ENCODE results near the gene RAX2.

The RAX2 gene

DNA sequence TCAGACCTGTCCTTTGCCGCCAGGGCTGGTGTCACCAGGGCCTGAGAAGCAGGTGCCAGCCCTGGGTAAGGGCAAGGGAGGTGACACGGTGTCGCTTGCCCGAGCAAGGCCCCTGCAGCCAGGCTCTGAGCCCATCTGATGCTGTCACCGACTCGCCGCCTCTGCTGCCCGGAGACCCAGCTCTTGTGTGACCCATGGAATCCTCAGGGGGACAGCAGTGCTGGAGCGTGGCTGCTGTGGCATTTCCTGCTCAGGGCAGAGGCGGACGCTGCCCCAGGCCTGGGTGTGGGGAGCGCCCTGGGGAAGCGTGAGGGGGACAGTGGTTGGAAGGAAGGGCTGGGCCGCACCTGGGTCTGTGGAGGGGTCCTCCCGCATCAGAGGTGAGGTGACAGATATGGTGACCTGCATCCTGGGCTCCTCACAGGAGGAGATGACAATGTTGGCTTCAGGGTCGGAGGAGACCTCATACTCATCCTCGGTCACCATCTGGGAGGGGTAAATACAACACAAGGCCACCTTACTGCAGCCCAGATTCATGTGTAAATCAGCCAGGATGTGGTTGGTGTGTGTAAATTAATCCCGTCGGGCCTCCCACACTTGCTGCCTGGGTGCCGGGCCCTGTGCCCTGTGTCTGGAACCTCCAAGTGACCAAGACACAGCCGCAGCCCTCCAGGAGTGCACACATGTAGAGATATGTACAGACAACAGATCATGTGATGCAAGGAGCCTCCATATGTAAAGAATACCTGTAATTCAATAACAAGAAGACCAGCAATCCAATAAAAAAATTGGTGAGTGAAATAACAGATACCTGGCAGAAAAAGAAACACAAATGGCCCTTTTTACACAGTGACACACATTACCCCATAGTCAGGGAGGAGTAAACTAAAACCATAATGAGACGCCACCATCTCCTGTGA is 41.7 kb upstream of the RAX2 start:
- Histone ChIP-seq H3K4me3 (IDR thresholded peaks at IDR 0.05; ENCODE audit: insufficient read depth, low read depth, low read length) (no peak overlapping the region), H3K27me3 (ENCODE audit: insufficient read depth, low read depth) (peaks cover 83% of the 10 kb centered on the region), H3K9ac (no peak overlapping the region), H4K20me1 (ENCODE audit: insufficient read depth) (no peaks in the 10 kb centered on the region), H3K27ac (no peak overlapping the region), H3K4me1 (ENCODE audit: low read depth, poor library complexity, severe bottlenecking) (no peaks in the 10 kb centered on the region), H2AFZ (ENCODE audit: low read depth) (no peak overlapping the region), H3K79me2 (ENCODE audit: insufficient read depth, low read depth) (no peaks in the 10 kb centered on the region), H3K36me3 (ENCODE audit: insufficient read depth) (no peaks in the 10 kb centered on the region), H3K4me2 (no peak overlapping the region)
- TF ChIP-seq, protein P1, sequence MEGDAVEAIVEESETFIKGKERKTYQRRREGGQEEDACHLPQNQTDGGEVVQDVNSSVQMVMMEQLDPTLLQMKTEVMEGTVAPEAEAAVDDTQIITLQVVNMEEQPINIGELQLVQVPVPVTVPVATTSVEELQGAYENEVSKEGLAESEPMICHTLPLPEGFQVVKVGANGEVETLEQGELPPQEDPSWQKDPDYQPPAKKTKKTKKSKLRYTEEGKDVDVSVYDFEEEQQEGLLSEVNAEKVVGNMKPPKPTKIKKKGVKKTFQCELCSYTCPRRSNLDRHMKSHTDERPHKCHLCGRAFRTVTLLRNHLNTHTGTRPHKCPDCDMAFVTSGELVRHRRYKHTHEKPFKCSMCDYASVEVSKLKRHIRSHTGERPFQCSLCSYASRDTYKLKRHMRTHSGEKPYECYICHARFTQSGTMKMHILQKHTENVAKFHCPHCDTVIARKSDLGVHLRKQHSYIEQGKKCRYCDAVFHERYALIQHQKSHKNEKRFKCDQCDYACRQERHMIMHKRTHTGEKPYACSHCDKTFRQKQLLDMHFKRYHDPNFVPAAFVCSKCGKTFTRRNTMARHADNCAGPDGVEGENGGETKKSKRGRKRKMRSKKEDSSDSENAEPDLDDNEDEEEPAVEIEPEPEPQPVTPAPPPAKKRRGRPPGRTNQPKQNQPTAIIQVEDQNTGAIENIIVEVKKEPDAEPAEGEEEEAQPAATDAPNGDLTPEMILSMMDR (conservative IDR thresholded peaks at IDR 0.05; ENCODE audit: low read depth, low read length): no peak

DNA sequence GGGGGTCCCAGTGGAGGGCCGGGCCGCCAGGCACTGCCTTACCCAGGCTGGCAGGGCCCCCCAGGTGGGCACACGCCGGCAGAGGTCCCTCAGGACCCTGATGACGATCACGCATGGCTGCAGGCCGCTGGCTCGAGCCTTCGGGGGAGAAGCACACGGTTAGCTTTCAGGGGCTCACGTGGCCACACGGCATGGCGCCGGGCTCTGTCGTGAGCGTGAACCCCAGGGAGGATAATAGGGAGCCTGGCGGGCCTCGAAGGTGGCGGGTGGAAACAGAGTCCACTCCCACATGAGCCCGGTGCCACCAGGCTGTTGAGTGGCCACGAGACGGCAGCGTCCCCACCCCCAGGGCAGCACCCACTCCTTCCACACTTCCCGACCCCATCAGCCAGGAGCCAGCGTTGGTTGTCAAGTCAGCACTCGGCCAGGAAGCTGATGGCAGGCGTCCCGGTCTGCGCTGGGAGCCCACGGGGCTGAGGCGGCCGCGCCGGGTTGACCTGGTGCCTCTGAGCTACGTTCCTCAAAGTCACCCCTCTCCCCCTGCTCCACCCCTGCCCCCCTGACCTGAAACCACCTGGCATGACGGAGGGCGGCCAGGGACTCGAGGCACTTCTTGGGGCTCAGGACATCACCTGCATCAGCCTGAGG is 38.8 kb upstream of the RAX2 start:
- no peak overlapping the region for H3K9ac ChIP-seq
- H3K36me3 ChIP-seq (ENCODE audit: insufficient read depth): no peaks in the 10 kb centered on the region
- H3K4me1 ChIP-seq (ENCODE audit: low read depth, poor library complexity, severe bottlenecking): no peaks in the 10 kb centered on the region

DNA sequence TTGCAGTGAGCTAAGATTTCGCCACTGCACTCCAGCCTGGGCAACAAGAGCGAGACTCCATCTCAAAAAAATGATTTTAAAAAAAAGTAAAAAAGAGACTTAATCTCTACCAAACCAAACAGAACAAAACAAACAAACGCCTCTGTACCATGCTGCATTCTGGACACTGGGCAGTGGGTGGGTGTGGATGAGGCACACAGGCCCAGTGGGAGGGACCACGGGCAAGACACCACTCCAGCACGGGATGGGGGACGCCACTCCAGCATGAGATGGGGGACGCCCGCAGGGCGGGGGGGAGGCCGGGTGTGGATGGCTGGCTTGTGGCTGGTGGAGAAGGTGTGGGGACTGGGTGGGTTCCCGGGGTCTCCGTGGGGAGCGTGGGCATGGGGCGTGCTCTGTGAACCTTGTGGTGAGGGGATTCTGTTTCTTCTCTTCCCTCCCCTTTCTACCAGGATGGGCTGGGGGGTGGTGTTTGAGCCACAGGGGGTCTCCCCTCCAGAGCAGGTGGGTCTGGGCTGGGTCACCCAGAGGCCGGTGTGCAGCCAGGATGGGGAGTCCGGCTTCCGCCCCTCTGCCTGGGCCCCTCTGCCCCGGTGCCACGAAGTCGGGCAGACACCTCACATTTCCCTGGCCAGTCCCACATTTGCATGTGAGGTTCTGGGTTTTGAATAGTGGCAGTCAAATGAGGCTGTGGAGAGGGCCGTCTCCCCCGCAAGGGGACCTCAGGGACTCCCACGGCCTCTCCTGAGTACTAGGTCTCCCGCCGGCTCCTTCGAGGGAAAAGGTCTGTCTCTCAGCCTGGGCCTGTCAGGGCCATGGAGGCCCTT is 38.1 kb upstream of the RAX2 start:
- Histone ChIP-seq H3K79me2 (ENCODE audit: insufficient read depth, low read depth) (no peaks in the 10 kb centered on the region), H3K4me1 (ENCODE audit: low read depth, poor library complexity, severe bottlenecking) (no peaks in the 10 kb centered on the region), H2AFZ (ENCODE audit: low read depth) (no peak overlapping the region), H3K4me2 (no peak overlapping the region), H3K9ac (no peak overlapping the region), H4K20me1 (ENCODE audit: insufficient read depth) (no peaks in the 10 kb centered on the region), H3K4me3 (IDR thresholded peaks at IDR 0.05; ENCODE audit: insufficient read depth, low read depth, low read length) (no peak overlapping the region), H3K36me3 (ENCODE audit: insufficient read depth) (no peaks in the 10 kb centered on the region), H3K27ac (no peak overlapping the region), H3K27me3 (ENCODE audit: insufficient read depth, low read depth) (peaks cover 63% of the 10 kb centered on the region)
- TF ChIP-seq, protein P1 (conservative IDR thresholded peaks at IDR 0.05; ENCODE audit: low read depth, low read length): no peak

More for the DNA sequence above, 38.8 kb upstream of the RAX2 start:
- Histone ChIP-seq H4K20me1 (ENCODE audit: insufficient read depth) (no peaks in the 10 kb centered on the region), H3K4me3 (IDR thresholded peaks at IDR 0.05; ENCODE audit: insufficient read depth, low read depth, low read length) (no peak overlapping the region), H2AFZ (ENCODE audit: low read depth) (no peak overlapping the region), H3K79me2 (ENCODE audit: insufficient read depth, low read depth) (no peaks in the 10 kb centered on the region), H3K4me2 (no peak overlapping the region), H3K27me3 (ENCODE audit: insufficient read depth, low read depth) (peaks cover 60% of the 10 kb centered on the region), H3K27ac (no peak overlapping the region)
- TF ChIP-seq, protein P1 (conservative IDR thresholded peaks at IDR 0.05; ENCODE audit: low read depth, low read length): no peak

DNA sequence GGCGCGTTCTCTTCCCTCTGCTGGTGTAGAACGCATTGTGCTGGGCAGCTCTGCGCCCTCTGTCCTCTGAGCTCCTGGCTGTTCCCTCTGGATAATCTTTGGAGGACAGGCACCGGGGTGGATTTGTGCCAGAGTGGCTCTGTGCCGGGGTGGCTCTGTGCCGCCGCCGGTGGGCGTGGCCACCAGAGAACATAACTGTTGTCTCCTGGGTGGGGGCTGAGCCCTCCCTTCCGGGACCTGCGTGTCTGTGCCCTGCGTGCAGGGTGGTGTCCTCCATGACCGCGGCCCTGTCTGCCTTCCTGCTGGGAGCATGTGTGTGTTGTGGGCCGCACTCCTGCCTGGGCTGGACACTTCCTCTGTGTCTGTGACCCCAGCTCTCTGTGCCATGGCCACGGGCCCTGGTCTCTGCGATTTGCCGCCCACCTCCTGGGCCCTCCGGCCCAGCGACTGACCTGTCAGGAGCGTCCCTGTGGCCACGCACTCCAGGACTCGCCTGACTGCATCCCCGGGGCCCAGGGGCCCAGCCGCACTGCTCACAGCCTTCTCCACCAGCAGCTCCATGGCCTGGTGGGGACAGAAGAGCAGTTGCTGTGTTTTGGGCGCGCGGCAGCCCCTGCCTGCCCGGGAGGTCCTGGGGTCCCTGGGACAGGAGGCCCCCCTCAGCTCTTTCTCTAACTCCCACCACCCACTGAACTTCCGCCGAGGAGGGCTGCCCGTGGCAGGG is 36.6 kb upstream of the RAX2 start:
- no peaks in the 10 kb centered on the region for H3K4me1 ChIP-seq (ENCODE audit: low read depth, poor library complexity, severe bottlenecking)
- H3K36me3 ChIP-seq (ENCODE audit: insufficient read depth): no peaks in the 10 kb centered on the region
- H3K9ac ChIP-seq: no peak overlapping the region
- no peaks in the 10 kb centered on the region for H4K20me1 ChIP-seq (ENCODE audit: insufficient read depth)
- H3K4me3 ChIP-seq (IDR thresholded peaks at IDR 0.05; ENCODE audit: insufficient read depth, low read depth, low read length): no peak overlapping the region
- no peaks in the 10 kb centered on the region for H3K79me2 ChIP-seq (ENCODE audit: insufficient read depth, low read depth)
- H2AFZ ChIP-seq (ENCODE audit: low read depth): no peak overlapping the region
- peaks cover 63% of the 10 kb centered on the region for H3K27me3 ChIP-seq (ENCODE audit: insufficient read depth, low read depth)
- no peak overlapping the region for H3K4me2 ChIP-seq
- TF ChIP-seq, protein P1 (conservative IDR thresholded peaks at IDR 0.05; ENCODE audit: low read depth, low read length): no peak
- no peak overlapping the region for H3K27ac ChIP-seq
